Skeletal muscle cell (primary cell): ENCODE data around the gene SEPHS1.
A peak's percentile ranks its signal among the peaks of the same experiment; 100 is the strongest.
"Not testable (repeated sequence)": the region's sequence is repeated elsewhere in the genome, so short reads cannot be mapped to it uniquely, and the experiment has no call there.

Experiments
- DNase-seq: peaks from one replicate; pipeline ENCODE4 v3.0.0-alpha.2; 2010; ENCODE audit warnings: low read depth
- H3K4me3 ChIP-seq: 2 replicates; pipeline ENCODE4 v1.5.1; 2011; ENCODE audit warnings: low read depth, mild to moderate bottlenecking, control low read depth, low read length, moderate library complexity

SEPHS1 gene

GRCh38 chr10:13331646-13332045, 16.4 kb downstream of the SEPHS1 start:
- no peak overlapping the region for H3K4me3 ChIP-seq
- DNase-seq: no peak

GRCh38 chr10:13330980-13331379, 17.1 kb downstream of the SEPHS1 start:
- not testable (repeated sequence) for DNase-seq, H3K4me3 ChIP-seq

- DNase-seq: no peak
- H3K4me3 ChIP-seq: no peak overlapping the region
Measured at GRCh38 chr10:13329565-13329964, 18.5 kb downstream of the SEPHS1 start.

DNA sequence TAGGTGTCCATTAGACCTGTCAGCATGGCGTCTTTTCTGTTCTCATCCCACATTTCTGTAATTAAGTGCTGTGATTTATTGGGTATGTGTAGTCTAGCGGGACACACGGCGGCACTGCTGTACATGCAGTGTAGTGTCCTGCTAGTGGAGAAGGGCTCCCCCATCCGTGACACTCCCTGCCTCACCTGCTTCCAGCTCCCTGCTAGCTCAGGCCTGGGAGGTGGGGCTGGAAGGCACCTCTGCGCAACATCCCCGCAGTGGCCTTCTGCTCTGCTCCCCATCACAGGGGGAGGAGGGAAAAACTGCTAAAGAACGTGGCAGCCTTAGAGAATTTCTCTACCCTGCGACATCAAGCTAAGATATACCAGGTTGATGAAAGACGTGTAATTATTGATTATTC, 19.5 kb downstream of the SEPHS1 start:
- no peak overlapping the region for H3K4me3 ChIP-seq
- DNase-seq: no peak

- DNase-seq: no peak
Measured at GRCh38 chr10:13328126-13328525, 20.0 kb downstream of the SEPHS1 start.

DNA sequence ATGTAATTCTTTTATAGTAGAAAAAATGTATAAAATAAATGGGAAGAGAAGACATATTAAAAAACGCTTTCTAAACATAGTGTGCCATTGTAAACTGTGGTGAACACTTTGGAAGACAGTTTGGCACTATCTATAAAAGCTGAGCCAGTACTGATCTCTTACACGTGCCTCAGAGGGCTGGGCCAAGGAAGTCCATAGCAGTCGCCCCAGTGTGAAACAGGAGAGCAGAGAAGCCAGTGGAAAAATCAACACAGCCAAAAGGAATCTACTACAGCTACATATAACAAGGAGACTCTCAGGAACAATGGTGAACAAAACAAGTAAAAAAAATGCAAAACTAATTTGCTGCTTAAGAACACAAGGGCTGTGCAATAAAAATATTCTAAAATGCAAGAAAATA, 20.6 kb downstream of the SEPHS1 start:
- DNase-seq: no peak
- no peak overlapping the region for H3K4me3 ChIP-seq

More at GRCh38 chr10:13328126-13328525, 20.0 kb downstream of the SEPHS1 start:
- no peak overlapping the region for H3K4me3 ChIP-seq

DNA sequence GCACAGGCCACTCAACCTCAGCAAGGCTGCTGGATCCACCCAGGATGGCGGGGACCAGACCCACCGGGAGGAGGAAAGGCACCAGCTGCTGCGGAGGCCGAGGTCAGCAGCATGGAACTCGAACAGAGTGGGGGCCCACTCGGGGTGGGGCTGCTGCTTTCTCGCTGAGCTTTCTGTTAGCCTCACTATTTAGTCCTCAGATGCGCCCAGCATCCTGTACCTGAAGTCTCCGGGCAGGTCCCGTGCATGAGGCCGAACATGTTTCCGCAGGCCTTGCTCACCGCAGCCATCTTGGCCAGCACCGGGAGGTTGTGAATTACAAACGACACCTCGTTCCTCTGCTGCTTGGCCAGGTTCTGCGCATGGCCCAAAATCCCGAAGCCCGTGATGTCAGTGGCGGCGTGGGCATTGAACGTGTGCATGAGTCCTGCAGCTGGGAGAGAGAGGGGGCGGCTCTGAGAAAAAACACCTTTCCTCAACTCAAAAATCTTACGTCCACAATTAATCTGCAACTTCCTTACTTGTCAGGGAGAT, 25.4 kb downstream of the SEPHS1 start:
- no peak for DNase-seq
- no peak overlapping the region for H3K4me3 ChIP-seq

GRCh38 chr10:13321576-13321975, 26.5 kb downstream of the SEPHS1 start:
- DNase-seq: no peak
- H3K4me3 ChIP-seq: no peak overlapping the region

DNA sequence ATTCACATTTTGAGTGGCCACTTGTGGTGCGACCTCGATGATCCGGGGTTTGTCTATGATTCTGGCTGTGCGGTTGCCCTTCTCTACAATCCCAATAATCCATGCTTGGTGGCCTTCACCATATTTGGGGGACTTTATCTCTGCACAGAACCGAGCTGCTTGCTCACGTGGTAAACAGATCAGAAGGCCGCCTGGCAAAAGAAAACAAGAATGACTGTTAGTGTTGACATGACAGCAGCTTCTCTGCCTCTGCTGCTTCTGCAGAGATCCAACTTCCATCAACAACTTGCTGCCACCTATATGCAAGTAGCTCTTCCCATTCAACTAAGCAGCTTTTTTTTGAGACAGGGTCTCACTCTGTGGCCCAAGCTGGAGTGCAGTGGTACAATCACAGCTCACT, 28.9 kb downstream of the SEPHS1 start:
- no peak overlapping the region for H3K4me3 ChIP-seq
- DNase-seq: no peak

DNA sequence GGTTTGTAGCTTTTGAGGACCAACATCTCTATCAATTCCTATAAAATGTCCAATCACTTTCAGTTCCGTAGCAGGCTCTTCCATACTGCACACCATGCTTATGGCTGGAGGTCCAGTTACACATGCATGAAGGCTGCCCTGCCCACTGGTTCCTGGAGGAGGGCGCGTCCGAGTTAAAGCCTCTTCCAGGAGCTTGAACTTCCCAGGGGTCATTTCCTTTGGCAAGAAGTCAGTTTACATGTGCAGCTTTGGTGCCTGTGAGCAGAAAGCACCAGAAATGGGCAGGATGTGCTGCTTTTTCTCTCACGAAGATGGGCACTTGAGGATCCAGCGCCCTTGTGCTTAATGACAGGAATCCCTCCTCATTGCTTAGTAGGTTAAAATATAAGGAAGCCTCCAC, 30.6 kb downstream of the SEPHS1 start:
- DNase-seq: no peak
- H3K4me3 ChIP-seq: no peak overlapping the region

DNA sequence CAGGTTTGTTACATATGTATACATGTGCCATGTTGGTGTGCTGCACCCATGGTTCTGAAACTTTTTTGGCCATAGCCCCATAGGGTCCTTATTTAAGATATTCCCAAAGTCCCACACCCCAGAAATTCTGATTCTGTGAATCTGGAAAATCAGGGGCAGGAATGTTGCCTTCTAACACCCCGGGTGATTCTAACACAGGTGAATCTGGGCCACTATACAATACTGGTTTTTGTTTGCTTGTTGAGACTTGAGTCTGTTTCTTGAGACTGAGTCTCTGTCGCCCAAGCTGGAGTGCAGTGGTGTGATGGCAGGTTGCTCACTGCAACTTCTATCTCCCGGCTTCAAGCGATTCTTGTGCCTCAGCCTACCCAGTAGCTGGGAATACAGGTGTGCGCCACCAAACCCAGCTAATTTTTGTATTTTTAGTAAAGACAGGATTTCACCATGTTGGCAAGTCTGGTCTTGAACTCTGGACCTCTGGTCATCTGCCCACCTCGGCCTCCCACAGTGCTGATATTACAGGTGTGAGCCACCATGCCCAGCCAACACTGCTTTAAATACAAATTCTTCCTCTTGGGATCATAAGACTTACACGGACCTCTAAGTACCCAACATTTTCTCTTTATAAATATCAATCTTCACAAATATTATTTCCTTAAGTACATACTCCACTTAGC, 31.3 kb downstream of the SEPHS1 start:
- H3K4me3 ChIP-seq: no peak overlapping the region
- no peak for DNase-seq

- DNase-seq: no peak
- H3K4me3 ChIP-seq: no peak overlapping the region
Measured at GRCh38 chr10:13315361-13315760, 32.7 kb downstream of the SEPHS1 start.

DNA sequence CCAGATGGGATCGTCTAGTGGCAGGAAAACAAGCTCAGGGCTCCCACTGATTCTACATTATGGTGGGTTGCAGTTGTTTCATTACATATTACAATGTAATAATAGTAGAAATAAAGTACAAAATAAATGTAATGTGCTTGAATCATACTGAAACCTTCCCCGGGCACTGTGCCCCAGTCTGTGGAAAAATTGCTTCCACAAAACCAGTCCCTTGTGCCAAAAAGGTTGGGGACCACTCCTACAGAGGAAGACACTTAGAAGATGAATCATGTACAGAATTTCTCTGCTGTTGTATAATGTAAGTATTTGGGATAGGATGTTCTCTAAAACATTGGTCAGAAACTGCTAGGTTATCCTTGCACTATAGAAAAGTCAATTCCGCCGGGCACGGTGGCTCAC, 36.9 kb downstream of the SEPHS1 start:
- no peak overlapping the region for H3K4me3 ChIP-seq
- no peak for DNase-seq

DNA sequence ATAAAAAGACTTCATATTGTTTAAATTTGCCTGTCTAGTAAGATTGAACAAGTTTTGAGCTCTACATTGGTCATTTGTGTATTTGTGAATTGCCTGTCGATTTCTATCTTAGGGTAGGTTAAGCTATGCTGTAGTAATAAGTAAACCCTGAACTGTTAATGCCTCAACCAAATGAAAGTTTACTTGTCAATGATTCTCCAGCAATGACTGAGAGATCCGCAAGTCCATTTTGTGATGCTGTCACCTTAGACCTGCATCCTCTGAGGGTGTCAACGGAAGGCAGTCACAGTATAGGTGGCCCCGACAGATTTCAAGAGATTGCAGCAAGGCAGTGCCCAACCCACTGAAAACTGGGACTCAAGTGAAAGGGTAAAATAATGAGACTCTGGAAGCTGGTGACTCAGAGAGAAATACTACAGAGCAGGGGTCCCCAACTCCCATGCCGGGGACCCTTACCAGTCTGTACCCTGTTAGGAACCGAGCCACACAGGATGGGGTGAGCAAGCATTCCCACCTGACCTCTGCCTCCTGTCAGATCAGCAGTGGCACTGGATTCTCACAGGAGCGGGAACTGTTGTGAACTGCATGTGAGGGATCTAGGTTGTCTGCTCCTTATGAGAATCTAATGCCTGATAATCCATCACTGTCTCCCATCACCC, 37.4 kb downstream of the SEPHS1 start:
- no peak overlapping the region for H3K4me3 ChIP-seq
- DNase-seq: no peak

DNA sequence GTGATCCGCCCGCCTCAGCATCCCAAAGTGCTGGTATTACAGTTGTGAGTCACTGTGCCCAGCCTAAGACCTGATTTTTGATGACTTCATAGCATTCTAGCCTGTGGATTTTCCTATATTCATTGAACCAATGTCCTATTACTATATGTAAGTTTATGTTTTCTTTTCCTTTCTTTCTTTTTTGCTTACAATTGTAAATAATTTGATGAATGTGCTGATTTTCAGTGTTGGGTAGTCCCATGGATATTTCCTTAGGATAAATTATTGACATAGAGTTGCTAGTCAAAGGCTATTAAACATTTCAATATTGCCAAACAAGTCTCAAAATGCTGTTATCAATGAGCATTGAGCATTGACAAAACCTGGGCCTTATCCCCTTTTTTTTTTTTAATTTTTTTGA, 38.3 kb downstream of the SEPHS1 start:
- no peak overlapping the region for H3K4me3 ChIP-seq
- no peak for DNase-seq

GRCh38 chr10:13308096-13308495, 40.0 kb downstream of the SEPHS1 start:
- DNase-seq: no peak
- H3K4me3 ChIP-seq: no peak overlapping the region

DNA sequence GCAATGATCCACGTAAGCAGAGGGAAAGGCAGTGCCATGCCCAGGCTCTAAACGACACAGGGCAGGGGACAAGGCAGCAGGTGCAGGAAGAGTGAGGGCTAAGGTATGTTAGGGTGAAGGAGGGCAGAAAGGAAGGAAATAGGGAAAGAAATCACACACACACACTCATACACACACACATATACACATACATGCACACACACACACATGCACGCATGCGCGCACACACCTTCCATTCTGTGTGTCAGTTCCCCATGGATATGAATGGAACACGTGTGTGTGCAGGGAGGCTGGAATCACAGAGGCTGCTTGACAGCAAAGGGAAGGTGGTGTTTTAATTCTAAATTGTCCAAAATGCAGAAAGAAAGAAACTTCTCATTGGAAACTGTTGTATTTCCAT, 42.0 kb downstream of the SEPHS1 start:
- DNase-seq: no peak
- no peak overlapping the region for H3K4me3 ChIP-seq

- no peak for DNase-seq
- H3K4me3 ChIP-seq: no peak overlapping the region
Measured at GRCh38 chr10:13302821-13303555, 45.1 kb downstream of the SEPHS1 start.

DNA sequence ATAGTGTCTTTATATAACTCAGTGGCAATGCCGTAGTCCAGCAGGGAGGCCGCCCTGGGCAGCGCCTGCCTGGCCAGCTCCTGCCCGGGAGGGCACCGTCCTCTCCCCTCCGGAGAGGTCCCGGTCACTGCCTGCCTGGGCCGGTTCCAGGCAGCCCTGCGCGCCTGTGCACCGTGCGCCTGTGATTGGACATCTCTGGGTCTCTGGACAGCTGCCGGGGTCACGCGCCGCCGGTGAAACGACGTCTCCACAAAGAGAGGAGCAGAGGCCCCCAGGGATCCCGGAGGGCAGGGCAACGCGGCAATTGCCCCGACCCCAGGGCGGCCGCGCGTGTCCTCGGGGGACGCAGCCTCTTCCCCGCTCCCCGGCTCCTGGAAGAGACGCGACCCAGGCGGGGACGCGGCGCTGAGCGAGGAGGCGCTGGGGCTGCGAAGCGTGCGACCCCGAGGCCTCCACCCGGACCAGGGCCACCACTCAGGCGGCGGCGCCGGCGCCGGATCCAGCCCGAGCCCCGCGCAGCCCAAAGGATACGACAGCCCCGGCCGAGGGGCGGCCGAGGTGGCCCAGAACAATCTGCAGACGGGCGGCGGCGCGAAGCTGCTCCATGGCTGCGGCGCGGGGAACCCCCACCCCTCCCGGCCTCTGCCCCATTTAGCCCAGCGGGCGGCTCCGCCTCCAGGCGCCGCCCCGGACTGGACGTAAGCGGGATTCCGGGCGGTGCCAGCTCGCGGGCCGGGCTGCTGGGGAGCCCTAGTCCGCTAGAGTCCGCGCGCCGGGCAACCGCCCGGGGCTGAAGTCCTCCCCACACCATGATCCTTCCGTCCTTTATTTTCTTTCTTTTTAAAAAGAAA, 48.4 kb downstream of the SEPHS1 start, which contains the start of gene PHYH:
PHYH (minus strand) TSS at position 628 of the 851 bp plus-strand sequence; CDS start at position 606, 22 bp downstream.
- H3K4me3 ChIP-seq: peak within 1 kb of the TSS; percentile 70
- DNase-seq: peak; percentile 53
